HEK293 (cell line): ENCODE measurements around the gene CCDC61.

Experiments
- CTCF ChIA-PET: fragments of 350-600 bp; formaldehyde crosslinking; extraction: SDS; loops from one replicate; lab custom pipeline; 2021; ENCODE audit warnings: antibody characterized with exemption; lab: Yijun Ruan, JAX
- POLR2A ChIA-PET: fragments of 300-600 bp; formaldehyde crosslinking; extraction: SDS; loops from one replicate; lab custom pipeline; 2020; ENCODE audit warnings: antibody characterized with exemption, inconsistent platforms; lab: Yijun Ruan, JAX
- H3K27ac ChIP-seq: fragments of 200-500 bp; sonication (Bioruptor generic); 2 replicates; pipeline ENCODE4 v1.5.1; 2014; ENCODE audit warnings: low read depth, low read length, control low read depth, inconsistent platforms; ENCODE audit errors: extremely low read depth
- H3K36me3 ChIP-seq, 2 experiments: fragments of 200-500 bp in 1 of 2; sonication (Bioruptor generic) in 1 of 2; 1 replicate in 1 of 2; 2 replicates in 1 of 2; pipeline ENCODE4 v1.5.1; 2014 to 2017; ENCODE audit warnings: inconsistent platforms in 2 of 2, low read length in 2 of 2; ENCODE audit not compliant: control insufficient read depth in 2 of 2, insufficient read depth in 1 of 2
- H3K4me1 ChIP-seq: fragments of 200-500 bp; sonication (Bioruptor generic); 2 replicates; pipeline ENCODE4 v1.5.1; 2014; ENCODE audit warnings: mild to moderate bottlenecking, low read length, inconsistent platforms; ENCODE audit not compliant: control insufficient read depth, insufficient read depth
- H3K4me3 ChIP-seq: 2 replicates; pipeline ENCODE4 v1.5.1; 2011; ENCODE audit warnings: low read depth, mild to moderate bottlenecking, control low read depth, low read length, moderate library complexity
- H3K9me3 ChIP-seq: fragments of 200-500 bp; sonication (Bioruptor generic); 2 replicates; pipeline ENCODE4 v1.5.1; 2014; ENCODE audit warnings: low read depth, low read length, inconsistent platforms; ENCODE audit not compliant: control insufficient read depth, insufficient read depth
- HOXA7 ChIP-seq: sonication (generic); formaldehyde crosslinking; IDR thresholded peaks from 2 replicates; pipeline ENCODE4 v1.8.1; 2022; ENCODE audit warnings: missing genetic modification reagents, borderline replicate concordance
- RBAK ChIP-seq: fragments of 450-650 bp; formaldehyde crosslinking; IDR thresholded peaks from 2 replicates; pipeline ENCODE4 v1.5.1; 2016; ENCODE audit warnings: missing biosample characterization, missing genetic modification characterization
- SCRT2 ChIP-seq: fragments of 450-650 bp; formaldehyde crosslinking; IDR thresholded peaks from 2 replicates; pipeline ENCODE4 v1.5.1; 2016; ENCODE audit warnings: missing biosample characterization, missing genetic modification characterization
- SP7 ChIP-seq: fragments of 450-650 bp; formaldehyde crosslinking; IDR thresholded peaks from 2 replicates; pipeline ENCODE4 v1.5.1; 2016; ENCODE audit warnings: missing biosample characterization, missing genetic modification characterization
- YY2 ChIP-seq: fragments of 450-650 bp; formaldehyde crosslinking; IDR thresholded peaks from 2 replicates; pipeline ENCODE4 v1.5.1; 2016; ENCODE audit warnings: missing biosample characterization, missing genetic modification characterization
- ZEB2 ChIP-seq: fragments of 450-650 bp; formaldehyde crosslinking; IDR thresholded peaks from 2 replicates; pipeline ENCODE4 v1.5.1; 2016; ENCODE audit warnings: missing biosample characterization, missing genetic modification characterization
- ZFP37 ChIP-seq: fragments of 450-650 bp; formaldehyde crosslinking; IDR thresholded peaks from 2 replicates; pipeline ENCODE4 v1.5.1; 2016; ENCODE audit warnings: missing biosample characterization, missing genetic modification characterization
- ZFP69B ChIP-seq: fragments of 450-650 bp; formaldehyde crosslinking; IDR thresholded peaks from 2 replicates; pipeline ENCODE4 v1.5.1; 2016; ENCODE audit warnings: missing biosample characterization, missing genetic modification characterization
- ZNF121 ChIP-seq: fragments of 450-650 bp; formaldehyde crosslinking; IDR thresholded peaks from 2 replicates; pipeline ENCODE4 v1.5.1; 2016; ENCODE audit warnings: missing biosample characterization, missing genetic modification characterization
- ZNF175 ChIP-seq: fragments of 450-650 bp; formaldehyde crosslinking; IDR thresholded peaks from 2 replicates; pipeline ENCODE4 v1.5.1; 2016; ENCODE audit warnings: missing biosample characterization, missing genetic modification characterization
- ZNF335 ChIP-seq: fragments of 450-650 bp; formaldehyde crosslinking; conservative IDR thresholded peaks from 2 replicates; pipeline ENCODE4 v1.5.1; 2016; ENCODE audit warnings: missing biosample characterization, missing genetic modification characterization
- ZNF37A ChIP-seq: fragments of 450-650 bp; IDR thresholded peaks from 2 replicates; pipeline ENCODE4 v1.5.1; 2018; ENCODE audit warnings: missing biosample characterization, missing genetic modification characterization
- ZNF394 ChIP-seq: fragments of 450-650 bp; formaldehyde crosslinking; IDR thresholded peaks from 2 replicates; pipeline ENCODE4 v1.5.1; 2016; ENCODE audit warnings: missing biosample characterization, missing genetic modification characterization, mild to moderate bottlenecking, moderate library complexity, borderline replicate concordance
- ZNF473 ChIP-seq: fragments of 450-650 bp; formaldehyde crosslinking; IDR thresholded peaks from 2 replicates; pipeline ENCODE4 v1.5.1; 2017; ENCODE audit warnings: missing biosample characterization, missing genetic modification characterization
- ZNF48 ChIP-seq: fragments of 450-650 bp; formaldehyde crosslinking; IDR thresholded peaks from 2 replicates; pipeline ENCODE4 v1.5.1; 2016; ENCODE audit warnings: missing biosample characterization, missing genetic modification characterization
- ZNF510 ChIP-seq: fragments of 450-650 bp; formaldehyde crosslinking; IDR thresholded peaks from 2 replicates; pipeline ENCODE4 v1.5.1; 2018; ENCODE audit warnings: mild to moderate bottlenecking, missing genetic modification characterization, missing biosample characterization; ENCODE audit not compliant: insufficient replicate concordance
- ZNF585B ChIP-seq: fragments of 450-650 bp; formaldehyde crosslinking; IDR thresholded peaks from 2 replicates; pipeline ENCODE4 v1.5.1; 2016; ENCODE audit warnings: missing biosample characterization, missing genetic modification characterization
- ZNF629 ChIP-seq: fragments of 450-650 bp; formaldehyde crosslinking; IDR thresholded peaks from 2 replicates; pipeline ENCODE4 v1.5.1; 2017; ENCODE audit warnings: missing biosample characterization, missing genetic modification characterization
- ZNF707 ChIP-seq: fragments of 450-650 bp; formaldehyde crosslinking; IDR thresholded peaks from 2 replicates; pipeline ENCODE4 v1.5.1; 2016; ENCODE audit warnings: missing biosample characterization, missing genetic modification characterization
- ZNF747 ChIP-seq: fragments of 450-650 bp; formaldehyde crosslinking; IDR thresholded peaks from 2 replicates; pipeline ENCODE4 v1.5.1; 2016; ENCODE audit warnings: missing biosample characterization, missing genetic modification characterization
- ZNF768 ChIP-seq: fragments of 450-650 bp; formaldehyde crosslinking; IDR thresholded peaks from 2 replicates; pipeline ENCODE4 v1.5.1; 2018; ENCODE audit warnings: missing biosample characterization, mild to moderate bottlenecking, missing genetic modification characterization
- ZSCAN30 ChIP-seq: fragments of 450-650 bp; IDR thresholded peaks from 2 replicates; pipeline ENCODE4 v1.5.1; 2018; ENCODE audit warnings: missing biosample characterization, mild to moderate bottlenecking, missing genetic modification characterization, moderate library complexity
- TF ChIP-seq, protein P1 (sequence below): fragments of 450-650 bp; IDR thresholded peaks from 2 replicates; pipeline ENCODE4 v1.5.1; 2018; ENCODE audit warnings: missing biosample characterization, mild to moderate bottlenecking, missing genetic modification characterization
- TF ChIP-seq, protein P2 (sequence below): fragments of 450-650 bp; formaldehyde crosslinking; IDR thresholded peaks from 2 replicates; pipeline ENCODE4 v1.5.1; 2016; ENCODE audit warnings: missing biosample characterization, missing genetic modification characterization
- TF ChIP-seq, protein P3 (sequence below): fragments of 450-650 bp; formaldehyde crosslinking; IDR thresholded peaks from 2 replicates; pipeline ENCODE4 v1.5.1; 2016; ENCODE audit warnings: missing biosample characterization, missing genetic modification characterization

The CCDC61 gene

DNA sequence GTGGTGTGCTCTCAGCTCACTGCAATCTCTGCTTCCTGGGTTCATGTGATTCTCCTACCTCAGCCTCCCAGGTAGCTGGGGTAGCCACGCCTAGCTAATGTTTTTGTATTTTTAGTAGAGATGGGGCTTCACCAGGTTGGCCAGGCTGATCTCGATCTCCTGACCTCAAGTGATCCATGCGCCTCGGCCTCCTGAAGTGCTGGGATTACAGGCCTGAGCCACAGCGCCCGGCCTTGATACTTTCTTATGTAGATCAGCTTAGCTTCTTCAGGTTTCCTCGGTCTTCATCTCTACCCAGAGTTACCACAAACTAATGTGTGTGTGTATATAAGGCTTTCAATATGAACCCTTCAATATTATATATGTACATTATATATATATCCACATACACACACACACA lies 9.9 kb upstream of the CCDC61 start:
- TF ChIP-seq ZNF473 (no peak), SCRT2 (no peak)
- TF ChIP-seq, all 188 proteins: peak for 0
- ChIA-PET CTCF (no interaction called here), POLR2A (interaction anchor here (0.6 to 1.4 kb wide), 2 partner anchors 10 to 99 kb away, joined by 3 to 10 read pairs; partner anchors contain the start of genes CCDC61 and IRF2BP1)

DNA sequence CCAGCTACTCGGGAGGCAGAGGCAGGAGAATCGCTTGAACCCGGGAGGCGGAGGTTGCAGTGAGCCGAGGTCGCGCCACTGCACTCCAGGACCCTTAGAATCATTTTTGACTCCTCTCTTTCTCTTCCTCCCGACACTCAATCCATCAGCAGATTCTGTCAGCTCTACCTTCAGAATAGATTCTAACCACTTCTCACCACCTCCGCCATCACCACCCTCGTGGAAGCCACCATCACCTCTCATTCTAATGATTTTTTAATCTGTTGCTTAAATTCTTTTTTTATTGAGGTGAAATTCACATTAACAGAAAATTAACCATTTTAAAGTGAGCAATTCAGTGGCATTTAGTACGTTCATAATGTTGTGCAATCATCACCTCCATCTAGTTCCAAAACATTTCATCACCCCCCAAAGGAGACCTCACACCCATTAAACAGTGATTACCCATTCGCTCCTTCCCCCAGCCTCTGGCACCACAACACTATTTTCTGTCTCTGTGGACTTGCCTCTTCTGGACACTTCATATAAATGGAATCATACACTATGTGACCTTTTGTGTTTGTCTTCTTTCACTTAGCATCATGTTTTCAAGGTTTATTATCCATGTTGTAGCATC lies 5.0 kb upstream of the CCDC61 start:
- no peaks in the 10 kb centered on the region for H3K9me3 ChIP-seq
- ChIA-PET POLR2A (no interaction called here), CTCF (no interaction called here)

More for the DNA sequence above, 9.9 kb upstream of the CCDC61 start:
- Histone ChIP-seq H3K4me1 (no peaks in the 10 kb centered on the region), H3K9me3 (no peaks in the 10 kb centered on the region), H3K36me3 (no peaks in the 10 kb centered on the region), H3K4me3 (no peak overlapping the region), H3K27ac (no peak overlapping the region)

DNA sequence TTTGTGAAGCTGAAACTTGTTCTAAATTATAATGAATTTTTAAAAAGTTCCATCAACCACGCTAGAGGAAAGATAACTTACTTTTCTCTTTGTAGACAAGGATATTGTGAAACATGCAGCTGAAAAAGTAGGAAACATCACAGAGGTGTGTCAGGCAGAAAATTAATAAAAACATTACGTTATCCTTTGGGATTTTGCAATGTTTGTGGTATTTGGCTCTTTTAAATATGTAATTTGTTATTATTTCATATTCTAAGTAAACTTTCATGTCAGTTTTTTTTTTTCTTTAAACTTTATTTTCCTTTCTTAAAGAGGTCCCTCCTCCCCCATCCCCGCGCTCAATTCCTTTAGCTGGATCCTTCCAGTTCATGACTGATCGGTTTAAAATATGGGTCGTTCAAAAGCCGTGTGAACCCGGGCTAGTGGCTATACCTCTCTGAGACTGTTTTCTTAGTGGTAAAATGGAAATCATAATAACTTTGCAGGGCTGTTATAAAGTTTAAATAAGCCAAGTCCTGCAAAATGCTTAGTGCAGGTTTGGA lies 740 bp upstream of the CCDC61 start:
- H3K4me1 ChIP-seq, result peaks cover 7% of the 10 kb centered on the region
- no peaks in the 10 kb centered on the region for H3K9me3 ChIP-seq
- 0 out of 2 replicates have a peak, but pooled peaks have one; percentile 16 for TF ChIP-seq ZFP37 (tag by site-specific recombination)
- TF ChIP-seq ZFP69B (tag by site-specific recombination), result 0 out of 2 replicates have a peak, but pooled peaks have one; percentile 28
- peak; percentile 62; the same call in 1 of the 2 replicates for TF ChIP-seq ZSCAN30
- TF ChIP-seq HOXA7 (CRISPR knock-in tag), result no peak
- 0 out of 2 replicates have a peak, but pooled peaks have one; percentile 28 for TF ChIP-seq ZEB2 (tag by site-specific recombination)
- TF ChIP-seq, protein P1, sequence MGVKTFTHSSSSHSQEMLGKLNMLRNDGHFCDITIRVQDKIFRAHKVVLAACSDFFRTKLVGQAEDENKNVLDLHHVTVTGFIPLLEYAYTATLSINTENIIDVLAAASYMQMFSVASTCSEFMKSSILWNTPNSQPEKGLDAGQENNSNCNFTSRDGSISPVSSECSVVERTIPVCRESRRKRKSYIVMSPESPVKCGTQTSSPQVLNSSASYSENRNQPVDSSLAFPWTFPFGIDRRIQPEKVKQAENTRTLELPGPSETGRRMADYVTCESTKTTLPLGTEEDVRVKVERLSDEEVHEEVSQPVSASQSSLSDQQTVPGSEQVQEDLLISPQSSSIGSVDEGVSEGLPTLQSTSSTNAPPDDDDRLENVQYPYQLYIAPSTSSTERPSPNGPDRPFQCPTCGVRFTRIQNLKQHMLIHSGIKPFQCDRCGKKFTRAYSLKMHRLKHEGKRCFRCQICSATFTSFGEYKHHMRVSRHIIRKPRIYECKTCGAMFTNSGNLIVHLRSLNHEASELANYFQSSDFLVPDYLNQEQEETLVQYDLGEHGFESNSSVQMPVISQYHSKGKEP, result peak; percentile 49; the same call in 1 of the 2 replicates
- TF ChIP-seq ZNF510 (tag by site-specific recombination), result no peak
- no peak for TF ChIP-seq ZNF707 (tag by site-specific recombination)
- TF ChIP-seq SP7 (tag by site-specific recombination), result 0 out of 2 replicates have a peak, but pooled peaks have one; percentile 22
- TF ChIP-seq ZNF48 (tag by site-specific recombination), result no peak
- peak; percentile 77; the same call in 1 of the 2 replicates for TF ChIP-seq ZNF768 (tag by site-specific recombination)
- TF ChIP-seq ZNF747 (tag by site-specific recombination), result no peak
- TF ChIP-seq ZNF335, result peak; percentile 45
- TF ChIP-seq, protein P2, sequence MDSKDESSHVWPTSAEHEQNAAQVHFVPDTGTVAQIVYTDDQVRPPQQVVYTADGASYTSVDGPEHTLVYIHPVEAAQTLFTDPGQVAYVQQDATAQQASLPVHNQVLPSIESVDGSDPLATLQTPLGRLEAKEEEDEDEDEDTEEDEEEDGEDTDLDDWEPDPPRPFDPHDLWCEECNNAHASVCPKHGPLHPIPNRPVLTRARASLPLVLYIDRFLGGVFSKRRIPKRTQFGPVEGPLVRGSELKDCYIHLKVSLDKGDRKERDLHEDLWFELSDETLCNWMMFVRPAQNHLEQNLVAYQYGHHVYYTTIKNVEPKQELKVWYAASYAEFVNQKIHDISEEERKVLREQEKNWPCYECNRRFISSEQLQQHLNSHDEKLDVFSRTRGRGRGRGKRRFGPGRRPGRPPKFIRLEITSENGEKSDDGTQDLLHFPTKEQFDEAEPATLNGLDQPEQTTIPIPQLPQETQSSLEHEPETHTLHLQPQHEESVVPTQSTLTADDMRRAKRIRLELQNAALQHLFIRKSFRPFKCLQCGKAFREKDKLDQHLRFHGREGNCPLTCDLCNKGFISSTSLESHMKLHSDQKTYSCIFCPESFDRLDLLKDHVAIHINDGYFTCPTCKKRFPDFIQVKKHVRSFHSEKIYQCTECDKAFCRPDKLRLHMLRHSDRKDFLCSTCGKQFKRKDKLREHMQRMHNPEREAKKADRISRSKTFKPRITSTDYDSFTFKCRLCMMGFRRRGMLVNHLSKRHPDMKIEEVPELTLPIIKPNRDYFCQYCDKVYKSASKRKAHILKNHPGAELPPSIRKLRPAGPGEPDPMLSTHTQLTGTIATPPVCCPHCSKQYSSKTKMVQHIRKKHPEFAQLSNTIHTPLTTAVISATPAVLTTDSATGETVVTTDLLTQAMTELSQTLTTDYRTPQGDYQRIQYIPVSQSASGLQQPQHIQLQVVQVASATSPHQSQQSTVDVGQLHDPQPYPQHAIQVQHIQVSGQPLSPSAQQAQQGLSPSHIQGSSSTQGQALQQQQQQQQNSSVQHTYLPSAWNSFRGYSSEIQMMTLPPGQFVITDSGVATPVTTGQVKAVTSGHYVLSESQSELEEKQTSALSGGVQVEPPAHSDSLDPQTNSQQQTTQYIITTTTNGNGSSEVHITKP (tag by site-specific recombination), result peak; percentile 98
- no peak for TF ChIP-seq ZNF175
- TF ChIP-seq ZNF585B, result no peak
- H3K27ac ChIP-seq, result no peak overlapping the region
- peak overlapping the region; percentile 49 for H3K4me3 ChIP-seq
- ChIA-PET CTCF (interaction anchor here (0.6 to 3.4 kb wide), 7 partner anchors 8 to 177 kb away, joined by 3 to 26 read pairs (median 5); no protein-coding TSS in a partner anchor), POLR2A (interaction anchor here (0.6 to 2.2 kb wide), 35 partner anchors 8 to 1554 kb away, joined by 3 to 30 read pairs (median 5); partner anchors contain the start of genes CCDC8, IRF2BP1, MYPOP and QPCTL)
- H3K36me3 ChIP-seq, result peaks cover 4 to 6% of the 10 kb centered on the region in 2 experiments; a peak in 2 of 3 replicates

More for the DNA sequence above, 5.0 kb upstream of the CCDC61 start:
- TF ChIP-seq ZNF121 (tag by site-specific recombination) (no peak), ZNF629 (tag by site-specific recombination) (no peak), ZNF37A (tag by site-specific recombination) (no peak), RBAK (no peak), ZNF394 (tag by site-specific recombination) (no peak), YY2 (no peak)
- TF ChIP-seq, protein P3, sequence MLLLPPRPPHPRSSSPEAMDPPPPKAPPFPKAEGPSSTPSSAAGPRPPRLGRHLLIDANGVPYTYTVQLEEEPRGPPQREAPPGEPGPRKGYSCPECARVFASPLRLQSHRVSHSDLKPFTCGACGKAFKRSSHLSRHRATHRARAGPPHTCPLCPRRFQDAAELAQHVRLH (tag by site-specific recombination), result no peak
- TF ChIP-seq, all 188 proteins: peak for 0
- no peak overlapping the region for H3K4me3 ChIP-seq
- H3K4me1 ChIP-seq, result 0 out of 2 replicates have a peak, but pooled peaks cover 3% of the 10 kb centered on the region
- no peaks in the 10 kb centered on the region for H3K36me3 ChIP-seq
- H3K27ac ChIP-seq, result no peak overlapping the region
